HG03565 (cell line): ENCODE results near the gene ZNF749.

ENCODE experiments used
- ATAC-seq: cut with Tn5 transposase; IDR thresholded peaks from one replicate; pipeline ENCODE4 v1.9.1; 2021; ENCODE audit warnings: mild to moderate bottlenecking, moderate library complexity; ENCODE audit not compliant: unreplicated experiment

ZNF749 gene

GRCh38 chr19:57435062-57435978 lies at the start of gene ZNF749:
Gene ZNF749, plus strand, starts transcription at chr19:57435325. Its CDS starts 254 bp downstream, at chr19:57435579.
- peak; percentile 95 for ATAC-seq

GRCh38 chr19:57389194-57389729 lies 45.9 kb upstream of the ZNF749 start:
- no peak for ATAC-seq

GRCh38 chr19:57389730-57390598 lies 45.2 kb upstream of the ZNF749 start, which contains the start of gene ZNF548:
Gene ZNF548, plus strand, starts transcription at chr19:57389854. Its CDS starts 246 bp downstream, at chr19:57390100.
- peak; percentile 93 for ATAC-seq

GRCh38 chr19:57395710-57396109 lies 39.4 kb upstream of the ZNF749 start:
- no peak for ATAC-seq

GRCh38 chr19:57398868-57399267 lies 36.3 kb upstream of the ZNF749 start:
- no peak for ATAC-seq

- no peak for ATAC-seq
Observed at GRCh38 chr19:57403737-57404563, 31.2 kb upstream of the ZNF749 start.

GRCh38 chr19:57406516-57407123 lies 28.5 kb upstream of the ZNF749 start:
- no peak for ATAC-seq

- ATAC-seq = peak; percentile 96
Observed at GRCh38 chr19:57410877-57411671, 24.1 kb upstream of the ZNF749 start, which contains the start of gene ZNF17. Gene ZNF17, plus strand, starts transcription at chr19:57411161. Its CDS starts 2,455 bp downstream, at chr19:57413616.

- ATAC-seq = no peak
Observed at GRCh38 chr19:57419439-57419838, 15.7 kb upstream of the ZNF749 start.

GRCh38 chr19:57421037-57421436 lies 14.1 kb upstream of the ZNF749 start:
- ATAC-seq = no peak

- ATAC-seq = peak; percentile 3
Observed at GRCh38 chr19:57434386-57435061, 601 bp upstream of the ZNF749 start.

- no peak for ATAC-seq
Observed at GRCh38 chr19:57436417-57436816, 1.3 kb downstream of the ZNF749 start.

GRCh38 chr19:57437931-57438330 lies 2.8 kb downstream of the ZNF749 start:
- ATAC-seq = no peak

- ATAC-seq = no peak
Observed at GRCh38 chr19:57438925-57439324, 3.8 kb downstream of the ZNF749 start.

GRCh38 chr19:57441979-57442752 lies 7.0 kb downstream of the ZNF749 start:
- no peak for ATAC-seq

- ATAC-seq = no peak
Observed at GRCh38 chr19:57443121-57443696, 8.1 kb downstream of the ZNF749 start.

- ATAC-seq = no peak
Observed at GRCh38 chr19:57452307-57452706, 17.2 kb downstream of the ZNF749 start.
